WERI-Rb-1 (cell line): ENCODE measurements around the gene CHD1.

Experiments used
- DNase-seq: peaks from one replicate; pipeline ENCODE4 v3.0.0-alpha.2; 2020
- H3K27ac ChIP-seq: fragments of 250-450 bp; sonication (Bioruptor Pico); 2 replicates; pipeline ENCODE4 v1.5.1; 2020; ENCODE audit warnings: mild to moderate bottlenecking, moderate library complexity
- H3K27me3 ChIP-seq: fragments of 250-450 bp; sonication (Bioruptor Pico); 2 replicates; pipeline ENCODE4 v1.5.1; 2021; ENCODE audit warnings: mild to moderate bottlenecking, low read depth, moderate library complexity; ENCODE audit not compliant: insufficient read depth, severe bottlenecking
- H3K36me3 ChIP-seq: fragments of 250-450 bp; sonication (Bioruptor Pico); 2 replicates; pipeline ENCODE4 v1.5.1; 2020; ENCODE audit warnings: mild to moderate bottlenecking, moderate library complexity
- H3K4me3 ChIP-seq: 2 replicates; pipeline ENCODE4 v1.5.1; 2011; ENCODE audit warnings: low read depth, mild to moderate bottlenecking, control low read depth, low read length
- H3K9me3 ChIP-seq: fragments of 250-450 bp; sonication (Bioruptor Pico); 2 replicates; pipeline ENCODE4 v1.5.1; 2021; ENCODE audit warnings: mild to moderate bottlenecking, moderate library complexity; ENCODE audit not compliant: severe bottlenecking
- TF ChIP-seq, protein P1 (sequence below): IDR thresholded peaks from 2 replicates; pipeline ENCODE4 v1.5.1; 2011; ENCODE audit warnings: low read depth, mild to moderate bottlenecking, control low read depth, inconsistent platforms, low read length

Gene CHD1

GRCh38 chr5:98941131-98941883 lies 12.5 kb upstream of the CHD1 start:
- TF ChIP-seq, protein P1, sequence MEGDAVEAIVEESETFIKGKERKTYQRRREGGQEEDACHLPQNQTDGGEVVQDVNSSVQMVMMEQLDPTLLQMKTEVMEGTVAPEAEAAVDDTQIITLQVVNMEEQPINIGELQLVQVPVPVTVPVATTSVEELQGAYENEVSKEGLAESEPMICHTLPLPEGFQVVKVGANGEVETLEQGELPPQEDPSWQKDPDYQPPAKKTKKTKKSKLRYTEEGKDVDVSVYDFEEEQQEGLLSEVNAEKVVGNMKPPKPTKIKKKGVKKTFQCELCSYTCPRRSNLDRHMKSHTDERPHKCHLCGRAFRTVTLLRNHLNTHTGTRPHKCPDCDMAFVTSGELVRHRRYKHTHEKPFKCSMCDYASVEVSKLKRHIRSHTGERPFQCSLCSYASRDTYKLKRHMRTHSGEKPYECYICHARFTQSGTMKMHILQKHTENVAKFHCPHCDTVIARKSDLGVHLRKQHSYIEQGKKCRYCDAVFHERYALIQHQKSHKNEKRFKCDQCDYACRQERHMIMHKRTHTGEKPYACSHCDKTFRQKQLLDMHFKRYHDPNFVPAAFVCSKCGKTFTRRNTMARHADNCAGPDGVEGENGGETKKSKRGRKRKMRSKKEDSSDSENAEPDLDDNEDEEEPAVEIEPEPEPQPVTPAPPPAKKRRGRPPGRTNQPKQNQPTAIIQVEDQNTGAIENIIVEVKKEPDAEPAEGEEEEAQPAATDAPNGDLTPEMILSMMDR, result no peak
- DNase-seq, result peak; percentile 39
- Histone ChIP-seq H3K27me3 (no peaks in the 10 kb centered on the region), H3K36me3 (no peaks in the 10 kb centered on the region), H3K27ac (no peak overlapping the region), H3K4me3 (no peak overlapping the region), H3K9me3 (no peaks in the 10 kb centered on the region)

- H3K27me3 ChIP-seq, result no peaks in the 10 kb centered on the region
- no peak for DNase-seq
- H3K4me3 ChIP-seq, result no peak overlapping the region
- H3K9me3 ChIP-seq, result no peaks in the 10 kb centered on the region
- H3K36me3 ChIP-seq, result no peaks in the 10 kb centered on the region
- no peak overlapping the region for H3K27ac ChIP-seq
- TF ChIP-seq, protein P1, result no peak
These were observed 11.8 kb upstream of the CHD1 start for GRCh38 chr5:98940581-98940980.

GRCh38 chr5:98938464-98938863 lies 9.7 kb upstream of the CHD1 start:
- no peaks in the 10 kb centered on the region for H3K27me3 ChIP-seq
- no peak overlapping the region for H3K4me3 ChIP-seq
- TF ChIP-seq, protein P1, result no peak
- no peak for DNase-seq
- no peaks in the 10 kb centered on the region for H3K36me3 ChIP-seq
- no peak overlapping the region for H3K27ac ChIP-seq
- H3K9me3 ChIP-seq, result no peaks in the 10 kb centered on the region

GRCh38 chr5:98936948-98937715 lies 8.3 kb upstream of the CHD1 start:
- no peaks in the 10 kb centered on the region for H3K27me3 ChIP-seq
- H3K9me3 ChIP-seq, result no peaks in the 10 kb centered on the region
- H3K4me3 ChIP-seq, result no peak overlapping the region
- no peaks in the 10 kb centered on the region for H3K36me3 ChIP-seq
- no peak for DNase-seq
- no peak overlapping the region for H3K27ac ChIP-seq
- TF ChIP-seq, protein P1, result no peak

DNA sequence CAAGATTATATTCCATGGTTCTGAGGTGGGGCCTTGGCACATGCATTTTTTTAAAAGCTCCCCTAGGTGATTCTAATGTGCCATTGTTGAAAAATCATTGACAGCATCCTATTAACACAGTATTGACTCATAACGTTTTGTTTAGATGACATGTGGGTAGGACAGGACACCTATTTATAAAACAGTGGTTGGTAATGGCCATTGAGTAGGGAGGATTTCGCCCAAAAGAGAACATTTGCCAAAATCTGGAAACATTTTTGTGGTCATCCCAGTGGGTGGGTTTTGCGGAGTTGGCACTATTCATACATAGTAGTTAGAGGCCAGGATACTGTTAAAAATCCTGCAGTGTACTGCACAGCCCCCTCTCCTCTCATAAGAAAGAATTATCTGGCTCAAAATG lies 6.4 kb upstream of the CHD1 start:
- no peak for DNase-seq
- Histone ChIP-seq H3K4me3 (no peak overlapping the region), H3K9me3 (no peaks in the 10 kb centered on the region), H3K27ac (no peak overlapping the region), H3K27me3 (no peaks in the 10 kb centered on the region), H3K36me3 (no peaks in the 10 kb centered on the region)
- TF ChIP-seq, protein P1, result no peak
